HepG2 (cell line): ENCODE measurements around the gene SPN. TPM values are rescaled to one million over a fixed set of nuclear protein-coding genes. Genes with fewer than 3 reads are reported as not detected.

Source experiments
- CCDC6 ChIP-seq: sonication (generic); formaldehyde crosslinking; IDR thresholded peaks from 2 replicates; pipeline ENCODE4 v1.8.1; 2022; ENCODE audit warnings: mild to moderate bottlenecking, missing genetic modification reagents, moderate library complexity
- HNF4A ChIP-seq: sonication (generic); formaldehyde crosslinking; IDR thresholded peaks from 2 replicates; pipeline ENCODE4 v1.4.0; 2020; ENCODE audit warnings: missing genetic modification reagents
- IKZF4 ChIP-seq: sonication (generic); formaldehyde crosslinking; IDR thresholded peaks from 2 replicates; pipeline ENCODE4 v1.5.1; 2020; ENCODE audit warnings: borderline replicate concordance, mild to moderate bottlenecking, low read depth, missing genetic modification reagents; ENCODE audit errors: not compliant biosample characterization
- NKX3-1 ChIP-seq: sonication (generic); formaldehyde crosslinking; IDR thresholded peaks from 2 replicates; pipeline ENCODE4 v1.5.0; 2020; ENCODE audit warnings: missing genetic modification reagents
- RARA ChIP-seq: IDR thresholded peaks from 2 replicates; pipeline ENCODE4 v1.6.1; 2016; ENCODE audit warnings: missing genetic modification reagents, missing compliant biosample characterization
- ZBTB7A ChIP-seq: sonication (generic); formaldehyde crosslinking; IDR thresholded peaks from 2 replicates; pipeline ENCODE4 v1.8.0; 2022; ENCODE audit warnings: mild to moderate bottlenecking, missing genetic modification reagents
- ZNF326 ChIP-seq: sonication (generic); formaldehyde crosslinking; IDR thresholded peaks from 2 replicates; pipeline ENCODE4 v1.4.0; 2020; ENCODE audit warnings: missing genetic modification reagents, borderline replicate concordance
- ZSCAN25 ChIP-seq: sonication (generic); formaldehyde crosslinking; IDR thresholded peaks from 2 replicates; pipeline ENCODE4 v1.8.0; 2022; ENCODE audit warnings: mild to moderate bottlenecking, missing genetic modification reagents
- polyA plus RNA-seq, 8 experiments: library from polyadenylated mRNA; depleted of rRNA in 3 of 8; stranded (reverse) in 7 of 8; unstranded in 1 of 8; fragments of >200 nt; fragmentation: Illumina TruSeq in 4 of 8; extraction: Trizol in 4 of 8; gene quantifications; 2 replicates each; pipeline versions ENCODE4 v1.2.1 to v1.2.3, GENCODE V29; 2011 to 2016; ENCODE audit warnings: low read depth in 4 of 8, missing spikeins in 1 of 8, mixed read lengths in 1 of 8; ENCODE audit not compliant: insufficient read depth in 1 of 8
- total RNA-seq, 5 experiments: library from RNA; depleted of rRNA; stranded (reverse); fragments of >200 nt; fragmentation: Illumina TruSeq; extraction: Trizol; gene quantifications; 2 replicates each; pipeline ENCODE4 v1.2.3, GENCODE V29; 2016; ENCODE audit warnings: low read depth in 1 of 5
- TF ChIP-seq, protein P1 (sequence below): sonication (generic); formaldehyde crosslinking; IDR thresholded peaks from 2 replicates; pipeline ENCODE4 v1.4.0; 2020; ENCODE audit warnings: missing genetic modification reagents, mild to moderate bottlenecking, borderline replicate concordance
- TF ChIP-seq, protein P2 (sequence below): sonication (generic); formaldehyde crosslinking; IDR thresholded peaks from 2 replicates; pipeline ENCODE4 v1.5.0; 2020; ENCODE audit warnings: mild to moderate bottlenecking, missing genetic modification reagents, moderate library complexity
- TF ChIP-seq, protein P3 (sequence below): sonication (generic); formaldehyde crosslinking; IDR thresholded peaks from 2 replicates; pipeline ENCODE4 v1.8.1; 2022; ENCODE audit warnings: low read depth, mild to moderate bottlenecking, missing genetic modification reagents
- TF ChIP-seq, protein P4 (sequence below): sonication (generic); formaldehyde crosslinking; IDR thresholded peaks from 2 replicates; pipeline ENCODE4 v1.4.0; 2020; ENCODE audit warnings: low read depth, mild to moderate bottlenecking, missing genetic modification reagents

Gene SPN
- total and polyA plus RNA-seq, 2 of the 13 experiments (the other 11 are each of a cell fraction or from before 2014, with no cell fraction given), result 0.22 to 1.6 TPM

DNA sequence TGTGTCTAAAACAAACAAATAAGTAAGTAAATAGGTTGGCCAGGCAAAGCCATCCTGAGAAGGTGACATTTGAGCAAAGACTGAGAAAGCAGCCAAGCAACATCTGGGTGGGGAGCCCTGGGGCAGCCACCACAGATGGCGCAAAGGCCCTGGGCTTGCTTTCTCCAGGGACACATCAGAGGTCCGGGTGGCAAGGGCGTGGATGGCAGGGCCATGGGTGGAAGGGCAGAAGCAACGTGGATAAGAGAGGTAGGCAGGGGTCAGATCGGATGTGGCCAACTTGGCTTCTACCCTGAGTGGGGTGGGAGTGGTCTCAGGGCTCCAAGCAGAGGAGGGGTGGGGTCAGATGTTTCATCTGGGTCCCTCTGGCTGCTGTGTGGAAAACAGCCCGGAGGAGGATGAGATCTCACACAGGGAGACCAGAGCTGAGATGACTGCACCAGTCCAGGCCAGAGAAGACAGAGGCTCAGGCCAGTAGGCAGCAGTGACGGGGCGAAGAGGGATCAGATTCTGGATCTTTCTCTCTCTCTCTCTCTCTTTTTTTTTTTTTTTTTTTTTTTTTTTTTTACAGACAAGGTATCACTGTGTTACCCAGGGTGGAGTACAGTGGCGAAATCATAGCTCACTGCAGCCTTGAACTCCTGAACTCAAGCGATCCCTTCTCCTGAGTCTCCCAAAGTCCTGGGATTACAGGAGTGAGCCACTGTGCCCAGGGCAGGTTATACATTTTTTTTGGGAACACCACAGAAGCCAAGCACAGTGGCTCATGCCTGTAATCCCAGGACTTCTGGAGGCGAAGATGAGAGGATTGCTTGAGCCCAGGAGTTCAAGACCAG lies 6.1 kb upstream of the SPN start (continued):
- TF ChIP-seq, protein P1, sequence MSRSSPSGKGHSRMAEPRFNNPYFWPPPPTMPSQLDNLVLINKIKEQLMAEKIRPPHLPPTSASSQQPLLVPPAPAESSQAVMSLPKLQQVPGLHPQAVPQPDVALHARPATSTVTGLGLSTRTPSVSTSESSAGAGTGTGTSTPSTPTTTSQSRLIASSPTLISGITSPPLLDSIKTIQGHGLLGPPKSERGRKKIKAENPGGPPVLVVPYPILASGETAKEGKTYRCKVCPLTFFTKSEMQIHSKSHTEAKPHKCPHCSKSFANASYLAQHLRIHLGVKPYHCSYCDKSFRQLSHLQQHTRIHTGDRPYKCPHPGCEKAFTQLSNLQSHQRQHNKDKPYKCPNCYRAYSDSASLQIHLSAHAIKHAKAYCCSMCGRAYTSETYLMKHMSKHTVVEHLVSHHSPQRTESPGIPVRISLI, result peak; percentile 89
- TF ChIP-seq, protein P2, sequence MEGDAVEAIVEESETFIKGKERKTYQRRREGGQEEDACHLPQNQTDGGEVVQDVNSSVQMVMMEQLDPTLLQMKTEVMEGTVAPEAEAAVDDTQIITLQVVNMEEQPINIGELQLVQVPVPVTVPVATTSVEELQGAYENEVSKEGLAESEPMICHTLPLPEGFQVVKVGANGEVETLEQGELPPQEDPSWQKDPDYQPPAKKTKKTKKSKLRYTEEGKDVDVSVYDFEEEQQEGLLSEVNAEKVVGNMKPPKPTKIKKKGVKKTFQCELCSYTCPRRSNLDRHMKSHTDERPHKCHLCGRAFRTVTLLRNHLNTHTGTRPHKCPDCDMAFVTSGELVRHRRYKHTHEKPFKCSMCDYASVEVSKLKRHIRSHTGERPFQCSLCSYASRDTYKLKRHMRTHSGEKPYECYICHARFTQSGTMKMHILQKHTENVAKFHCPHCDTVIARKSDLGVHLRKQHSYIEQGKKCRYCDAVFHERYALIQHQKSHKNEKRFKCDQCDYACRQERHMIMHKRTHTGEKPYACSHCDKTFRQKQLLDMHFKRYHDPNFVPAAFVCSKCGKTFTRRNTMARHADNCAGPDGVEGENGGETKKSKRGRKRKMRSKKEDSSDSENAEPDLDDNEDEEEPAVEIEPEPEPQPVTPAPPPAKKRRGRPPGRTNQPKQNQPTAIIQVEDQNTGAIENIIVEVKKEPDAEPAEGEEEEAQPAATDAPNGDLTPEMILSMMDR (CRISPR knock-in tag), result peak; percentile 30; the same call in 1 of the 2 replicates
- TF ChIP-seq, protein P3, sequence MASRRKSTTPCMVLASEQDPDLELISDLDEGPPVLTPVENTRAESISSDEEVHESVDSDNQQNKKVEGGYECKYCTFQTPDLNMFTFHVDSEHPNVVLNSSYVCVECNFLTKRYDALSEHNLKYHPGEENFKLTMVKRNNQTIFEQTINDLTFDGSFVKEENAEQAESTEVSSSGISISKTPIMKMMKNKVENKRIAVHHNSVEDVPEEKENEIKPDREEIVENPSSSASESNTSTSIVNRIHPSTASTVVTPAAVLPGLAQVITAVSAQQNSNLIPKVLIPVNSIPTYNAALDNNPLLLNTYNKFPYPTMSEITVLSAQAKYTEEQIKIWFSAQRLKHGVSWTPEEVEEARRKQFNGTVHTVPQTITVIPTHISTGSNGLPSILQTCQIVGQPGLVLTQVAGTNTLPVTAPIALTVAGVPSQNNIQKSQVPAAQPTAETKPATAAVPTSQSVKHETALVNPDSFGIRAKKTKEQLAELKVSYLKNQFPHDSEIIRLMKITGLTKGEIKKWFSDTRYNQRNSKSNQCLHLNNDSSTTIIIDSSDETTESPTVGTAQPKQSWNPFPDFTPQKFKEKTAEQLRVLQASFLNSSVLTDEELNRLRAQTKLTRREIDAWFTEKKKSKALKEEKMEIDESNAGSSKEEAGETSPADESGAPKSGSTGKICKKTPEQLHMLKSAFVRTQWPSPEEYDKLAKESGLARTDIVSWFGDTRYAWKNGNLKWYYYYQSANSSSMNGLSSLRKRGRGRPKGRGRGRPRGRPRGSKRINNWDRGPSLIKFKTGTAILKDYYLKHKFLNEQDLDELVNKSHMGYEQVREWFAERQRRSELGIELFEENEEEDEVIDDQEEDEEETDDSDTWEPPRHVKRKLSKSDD, result peak; percentile 34; the same call in 1 of the 2 replicates
- TF ChIP-seq ZNF326 (CRISPR knock-in tag) (no peak), IKZF4 (peak; percentile 16), RARA (CRISPR knock-in tag) (0 out of 2 replicates have a peak, but pooled peaks have one; percentile 35), ZBTB7A (CRISPR knock-in tag) (0 out of 2 replicates have a peak, but pooled peaks have one; percentile 24), CCDC6 (0 out of 2 replicates have a peak, but pooled peaks have one; percentile 29), NKX3-1 (CRISPR knock-in tag) (no peak), ZSCAN25 (peak; percentile 24; the same call in 1 of the 2 replicates), HNF4A (CRISPR knock-in tag) (peak; percentile 33; the same call in 1 of the 2 replicates)
- TF ChIP-seq, protein P4, sequence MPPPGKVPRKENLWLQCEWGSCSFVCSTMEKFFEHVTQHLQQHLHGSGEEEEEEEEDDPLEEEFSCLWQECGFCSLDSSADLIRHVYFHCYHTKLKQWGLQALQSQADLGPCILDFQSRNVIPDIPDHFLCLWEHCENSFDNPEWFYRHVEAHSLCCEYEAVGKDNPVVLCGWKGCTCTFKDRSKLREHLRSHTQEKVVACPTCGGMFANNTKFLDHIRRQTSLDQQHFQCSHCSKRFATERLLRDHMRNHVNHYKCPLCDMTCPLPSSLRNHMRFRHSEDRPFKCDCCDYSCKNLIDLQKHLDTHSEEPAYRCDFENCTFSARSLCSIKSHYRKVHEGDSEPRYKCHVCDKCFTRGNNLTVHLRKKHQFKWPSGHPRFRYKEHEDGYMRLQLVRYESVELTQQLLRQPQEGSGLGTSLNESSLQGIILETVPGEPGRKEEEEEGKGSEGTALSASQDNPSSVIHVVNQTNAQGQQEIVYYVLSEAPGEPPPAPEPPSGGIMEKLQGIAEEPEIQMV (CRISPR knock-in tag), result no peak
